Measurements from ENCODE around the gene KCNQ2.

DNA sequence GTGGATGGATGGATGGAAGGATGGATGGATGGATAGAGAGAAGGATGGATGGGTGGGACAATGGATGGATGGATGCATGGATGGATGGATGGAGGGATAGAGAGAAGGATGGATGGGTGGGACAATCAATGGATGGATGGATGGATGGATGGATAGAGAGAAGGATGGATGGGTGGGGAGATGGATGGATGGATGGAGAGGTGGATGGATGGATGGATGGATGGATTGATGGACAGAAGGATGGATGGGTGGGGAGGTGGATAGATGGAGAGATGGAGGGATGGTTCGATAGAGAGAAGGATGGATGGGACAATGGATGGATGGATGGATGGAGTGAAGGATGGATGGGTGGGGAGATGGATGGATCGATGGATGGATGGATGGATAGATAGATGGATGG, 20.1 kb upstream of the KCNQ2 start:
- TF ChIP-seq, protein P1, sequence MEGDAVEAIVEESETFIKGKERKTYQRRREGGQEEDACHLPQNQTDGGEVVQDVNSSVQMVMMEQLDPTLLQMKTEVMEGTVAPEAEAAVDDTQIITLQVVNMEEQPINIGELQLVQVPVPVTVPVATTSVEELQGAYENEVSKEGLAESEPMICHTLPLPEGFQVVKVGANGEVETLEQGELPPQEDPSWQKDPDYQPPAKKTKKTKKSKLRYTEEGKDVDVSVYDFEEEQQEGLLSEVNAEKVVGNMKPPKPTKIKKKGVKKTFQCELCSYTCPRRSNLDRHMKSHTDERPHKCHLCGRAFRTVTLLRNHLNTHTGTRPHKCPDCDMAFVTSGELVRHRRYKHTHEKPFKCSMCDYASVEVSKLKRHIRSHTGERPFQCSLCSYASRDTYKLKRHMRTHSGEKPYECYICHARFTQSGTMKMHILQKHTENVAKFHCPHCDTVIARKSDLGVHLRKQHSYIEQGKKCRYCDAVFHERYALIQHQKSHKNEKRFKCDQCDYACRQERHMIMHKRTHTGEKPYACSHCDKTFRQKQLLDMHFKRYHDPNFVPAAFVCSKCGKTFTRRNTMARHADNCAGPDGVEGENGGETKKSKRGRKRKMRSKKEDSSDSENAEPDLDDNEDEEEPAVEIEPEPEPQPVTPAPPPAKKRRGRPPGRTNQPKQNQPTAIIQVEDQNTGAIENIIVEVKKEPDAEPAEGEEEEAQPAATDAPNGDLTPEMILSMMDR (IDR thresholded peaks at IDR 0.05), result no peak
- TF ChIP-seq EZH2 (IDR thresholded peaks at IDR 0.05), result no peak
